HG02678 (cell line): ENCODE data around the gene DPYD.

Experiments used
- ATAC-seq: cut with Tn5 transposase; IDR thresholded peaks from one replicate; pipeline ENCODE4 v1.9.1; 2021; ENCODE audit warnings: mild to moderate bottlenecking, moderate library complexity; ENCODE audit not compliant: unreplicated experiment

The DPYD gene

DNA sequence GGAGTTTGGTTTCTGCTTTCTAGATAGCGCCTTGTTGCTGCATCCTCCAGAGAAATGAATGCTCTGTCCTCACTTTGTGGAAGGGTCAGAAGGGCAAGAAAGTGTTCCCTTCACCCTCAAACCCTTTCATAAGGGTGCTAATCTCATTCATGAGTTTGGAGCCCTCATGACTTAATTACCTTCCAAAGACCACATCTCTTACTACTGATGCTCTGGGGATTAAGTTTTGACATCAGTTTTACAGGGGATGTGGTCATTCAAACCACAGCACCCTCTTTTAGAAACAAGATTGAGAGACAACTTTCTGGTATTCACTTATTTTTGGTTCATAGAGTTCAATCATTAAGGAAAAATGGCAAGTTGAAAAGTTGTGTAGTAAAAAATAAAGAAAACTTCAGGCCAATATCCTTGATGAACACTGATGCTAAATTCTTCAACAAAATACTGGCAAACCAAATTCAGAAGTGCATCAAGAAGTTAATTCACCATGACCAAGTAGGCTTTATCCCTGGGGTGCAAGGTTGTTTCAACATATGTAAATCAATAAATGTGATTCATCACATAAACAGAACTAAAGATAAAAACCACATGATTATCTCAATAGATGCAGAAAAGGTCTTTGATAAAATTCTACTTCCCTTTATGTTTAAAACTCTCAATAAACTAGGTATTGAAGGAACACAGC lies 757.1 kb downstream of the DPYD start:
- peak; percentile 55 for ATAC-seq

DNA sequence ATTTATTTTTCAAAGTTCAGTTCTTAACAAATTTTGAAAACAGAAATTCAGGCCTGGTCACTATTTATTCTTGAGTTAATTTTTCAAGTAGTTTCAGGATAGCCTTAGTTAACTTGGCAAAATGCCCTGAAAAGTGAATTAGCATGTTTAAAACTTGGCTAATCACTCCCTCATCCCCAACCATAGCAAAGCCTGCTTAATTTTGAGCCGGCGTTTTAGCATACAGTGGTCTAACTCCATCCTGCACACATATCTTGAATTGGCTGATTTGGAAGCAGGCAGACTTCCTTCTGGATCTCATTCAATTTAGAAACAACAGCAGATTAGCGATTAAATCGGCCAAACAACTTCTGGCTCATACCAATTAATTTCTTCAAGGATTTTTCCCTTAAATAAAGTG lies 760.0 kb downstream of the DPYD start:
- ATAC-seq, result no peak

DNA sequence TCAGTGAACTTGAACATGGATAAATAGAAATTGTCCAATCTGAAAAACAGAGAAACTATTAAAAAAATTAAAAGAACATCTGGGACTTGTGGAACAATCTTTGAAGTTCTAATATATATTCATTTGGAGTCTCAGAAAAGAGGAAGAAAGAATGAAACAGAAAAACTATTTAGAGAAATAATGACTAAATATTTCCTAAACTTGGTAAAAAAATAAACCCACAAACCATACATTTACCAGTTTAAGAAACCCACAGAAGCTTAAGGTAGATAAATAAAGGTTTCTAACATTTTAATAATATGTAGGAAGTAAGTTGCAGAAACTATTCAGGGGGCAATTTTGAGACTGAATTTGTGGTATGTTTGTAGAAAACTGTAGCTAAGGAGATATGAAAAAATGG lies 761.5 kb downstream of the DPYD start:
- ATAC-seq, result peak; percentile 51

DNA sequence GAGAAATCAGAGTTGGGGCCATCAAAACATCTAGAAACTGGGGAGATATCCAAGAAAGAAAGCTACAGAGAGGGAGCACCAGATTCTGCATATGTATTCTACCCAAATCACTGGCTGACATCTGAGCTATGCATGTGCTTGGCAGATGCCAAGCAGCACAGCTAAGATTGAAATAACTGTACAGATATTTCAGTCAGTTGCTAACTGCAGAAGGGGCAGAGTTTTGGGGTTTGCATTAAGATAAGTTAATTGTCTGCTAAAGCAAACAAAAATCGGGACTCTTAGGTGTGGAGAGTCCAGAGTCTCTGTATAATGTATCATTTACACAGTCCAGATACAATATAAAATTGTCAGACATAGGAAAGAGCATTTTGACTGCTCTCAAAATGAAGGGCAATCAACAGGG lies 762.1 kb downstream of the DPYD start:
- ATAC-seq, result no peak

DNA sequence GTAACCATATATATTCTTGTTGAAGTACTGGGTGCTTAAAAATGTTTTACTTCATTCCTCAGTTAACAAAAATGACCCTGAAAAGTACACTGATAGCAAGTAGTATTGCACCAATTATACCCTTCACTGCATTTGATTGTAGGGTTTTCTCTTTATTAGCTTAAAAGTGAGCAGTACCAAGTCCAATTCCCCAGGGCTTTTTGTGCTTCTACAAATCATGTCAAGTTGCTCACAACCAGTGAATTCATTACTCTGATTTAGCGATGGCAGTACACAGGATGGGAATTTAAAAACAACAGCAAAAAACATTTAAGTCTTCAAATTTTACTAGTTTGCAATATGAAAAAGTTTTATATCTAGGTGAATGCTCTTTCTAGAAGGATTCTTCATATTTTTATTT lies 762.8 kb downstream of the DPYD start:
- no peak for ATAC-seq

DNA sequence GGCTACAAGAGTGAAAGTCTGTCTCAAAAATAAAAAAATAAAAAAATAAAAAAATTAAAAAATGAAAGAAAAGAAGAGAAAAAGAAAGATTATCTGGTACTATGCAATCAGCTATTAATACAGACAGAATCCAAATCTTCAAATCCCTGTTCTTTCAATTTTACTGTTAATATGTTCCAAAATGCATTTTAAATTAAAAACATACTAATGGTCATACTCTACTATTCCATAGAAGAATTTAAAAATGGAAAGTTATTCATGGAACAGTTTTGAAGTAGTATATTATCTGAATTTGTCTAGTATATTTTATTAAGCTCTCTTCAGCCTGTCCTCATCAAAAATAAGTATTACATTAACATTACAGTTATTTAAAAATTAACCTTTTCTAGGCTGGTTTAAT lies 769.2 kb downstream of the DPYD start:
- no peak for ATAC-seq

DNA sequence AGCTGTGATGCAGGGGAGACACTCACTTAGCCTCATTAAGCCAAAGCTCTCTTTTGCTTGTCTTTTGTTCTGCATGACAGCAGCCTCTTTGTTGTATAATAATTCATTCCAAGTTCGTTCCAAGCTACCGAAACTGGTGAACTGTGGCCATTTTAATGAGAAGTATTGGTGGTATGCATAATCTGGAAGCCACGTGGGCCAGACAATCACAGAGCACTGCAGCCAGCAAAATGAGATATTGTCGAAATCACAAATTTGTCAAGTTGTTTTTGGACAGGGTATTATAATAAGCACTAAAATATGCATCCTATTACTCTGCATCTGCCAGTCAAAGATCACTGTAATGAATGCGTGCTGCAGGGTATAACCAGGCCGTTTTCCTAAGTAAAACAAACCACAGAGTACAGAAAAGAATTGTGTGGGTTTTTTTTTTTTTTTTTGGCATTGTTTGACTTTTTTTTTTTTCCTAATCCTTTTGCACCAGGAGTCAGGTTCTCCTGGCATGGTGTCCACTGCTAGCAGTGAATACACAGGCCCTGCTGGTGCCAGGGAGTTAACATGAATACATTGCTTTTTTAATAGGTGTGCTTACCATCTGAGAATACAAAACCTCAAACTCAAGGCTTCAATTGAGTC lies 775.4 kb downstream of the DPYD start:
- ATAC-seq, result no peak

DNA sequence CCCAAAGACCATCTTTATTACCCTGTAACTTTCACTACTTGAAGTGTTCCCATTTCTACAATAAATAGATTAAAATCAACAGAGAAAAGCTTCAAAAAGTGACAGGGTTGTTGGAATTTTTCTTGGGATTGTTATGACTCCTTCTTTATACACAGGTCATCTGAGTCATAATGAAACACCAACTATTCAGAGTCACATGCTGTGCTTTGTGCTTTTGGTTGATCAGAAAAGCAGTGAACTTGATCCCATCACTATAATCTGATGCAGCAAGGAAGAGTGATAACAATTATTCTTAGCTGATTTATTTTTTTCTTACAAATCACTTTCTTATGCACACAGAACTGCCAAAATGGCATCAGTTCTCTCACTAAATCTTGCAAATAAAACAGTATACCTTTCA lies 776.3 kb downstream of the DPYD start:
- ATAC-seq, result no peak

DNA sequence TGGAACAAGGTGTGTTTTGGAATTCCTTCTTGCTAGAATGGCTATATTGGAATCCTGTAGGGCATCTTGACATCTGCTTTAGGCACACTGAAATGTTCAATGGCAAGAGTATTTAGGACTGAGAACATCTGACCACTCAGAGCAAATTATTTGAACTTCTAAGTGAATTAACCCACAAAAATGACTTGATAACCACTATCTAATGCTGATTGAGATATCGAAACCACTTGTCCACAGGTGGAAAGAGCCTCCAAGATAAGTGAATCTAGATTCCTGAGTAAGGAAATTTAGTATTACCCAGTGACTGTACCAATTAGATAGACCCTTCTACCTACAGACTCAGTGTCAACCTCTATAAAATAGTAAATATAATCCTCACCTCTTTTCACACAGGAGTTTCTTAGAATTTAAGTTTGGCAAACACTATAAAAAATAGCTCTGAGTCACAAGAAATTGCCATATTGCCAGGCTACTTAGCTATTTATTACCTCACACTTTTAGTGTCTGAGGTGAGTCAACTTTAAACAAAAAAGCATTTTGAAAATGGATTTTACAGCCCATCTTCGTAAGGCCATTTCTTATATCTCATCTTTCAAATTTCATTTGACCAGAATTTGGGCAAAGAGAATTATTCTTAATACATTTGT lies 777.5 kb downstream of the DPYD start:
- ATAC-seq, result no peak

DNA sequence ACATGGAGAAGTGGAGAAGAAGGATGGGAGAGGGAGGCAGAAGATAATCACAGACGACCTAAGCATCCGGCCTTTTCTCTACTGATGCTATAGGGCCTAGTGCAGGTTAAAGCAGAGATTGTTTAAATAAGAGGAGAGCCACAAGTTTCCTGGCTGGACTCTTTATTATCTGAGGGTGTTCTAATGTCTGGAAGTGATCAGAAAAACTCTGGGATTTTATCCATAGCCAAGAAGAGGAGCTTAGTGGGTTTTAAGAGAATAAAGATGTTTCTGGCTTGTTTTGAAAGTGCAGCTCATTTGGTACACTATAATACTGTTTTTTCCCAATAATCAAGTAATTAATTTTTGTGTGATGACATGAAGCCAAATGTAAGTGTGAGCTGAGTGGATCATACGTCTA lies 780.2 kb downstream of the DPYD start:
- no peak for ATAC-seq

DNA sequence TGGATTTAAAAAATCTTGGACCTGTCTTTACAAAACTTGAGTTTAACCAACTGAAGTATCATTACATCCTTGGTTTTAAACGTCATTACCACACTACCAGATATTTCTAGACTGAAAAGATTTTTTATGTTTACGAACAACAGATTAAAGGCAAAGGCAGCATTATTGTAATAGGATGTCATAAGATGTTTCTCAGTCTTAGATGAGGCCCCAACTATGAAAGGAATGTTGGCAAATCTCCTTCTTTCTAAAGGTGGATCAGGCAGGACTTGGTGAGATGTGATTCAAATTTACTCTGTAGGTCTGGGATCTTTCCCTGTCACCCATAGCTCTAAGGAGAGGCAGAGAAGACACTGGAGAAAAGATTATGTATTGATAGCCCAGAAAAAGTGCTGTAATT lies 781.3 kb downstream of the DPYD start:
- no peak for ATAC-seq

DNA sequence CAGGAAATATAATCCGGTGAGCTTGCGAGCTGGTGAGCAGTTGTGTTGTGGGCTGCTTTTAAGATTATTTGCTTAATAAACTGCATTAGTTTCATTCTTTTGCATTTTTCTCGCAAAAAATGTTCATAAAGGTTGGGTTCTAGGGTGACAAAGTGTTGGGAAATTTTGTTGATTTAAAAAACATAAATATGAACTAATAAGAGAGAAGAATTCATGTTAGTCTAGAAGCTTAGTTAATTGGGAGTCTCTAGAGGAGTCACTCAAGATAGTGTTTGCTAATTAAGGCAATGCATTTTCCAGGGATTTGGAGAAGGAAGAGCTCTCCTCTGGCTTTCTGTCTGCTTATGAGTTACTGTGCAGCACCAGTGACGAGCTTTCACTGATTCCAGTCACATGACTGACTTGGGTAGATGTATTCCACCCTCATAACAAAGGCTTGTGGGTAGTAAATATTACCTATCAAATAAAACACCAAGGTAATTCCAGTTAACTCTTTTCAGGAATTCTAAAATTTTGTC lies 782.3 kb downstream of the DPYD start:
- peak; percentile 37 for ATAC-seq

DNA sequence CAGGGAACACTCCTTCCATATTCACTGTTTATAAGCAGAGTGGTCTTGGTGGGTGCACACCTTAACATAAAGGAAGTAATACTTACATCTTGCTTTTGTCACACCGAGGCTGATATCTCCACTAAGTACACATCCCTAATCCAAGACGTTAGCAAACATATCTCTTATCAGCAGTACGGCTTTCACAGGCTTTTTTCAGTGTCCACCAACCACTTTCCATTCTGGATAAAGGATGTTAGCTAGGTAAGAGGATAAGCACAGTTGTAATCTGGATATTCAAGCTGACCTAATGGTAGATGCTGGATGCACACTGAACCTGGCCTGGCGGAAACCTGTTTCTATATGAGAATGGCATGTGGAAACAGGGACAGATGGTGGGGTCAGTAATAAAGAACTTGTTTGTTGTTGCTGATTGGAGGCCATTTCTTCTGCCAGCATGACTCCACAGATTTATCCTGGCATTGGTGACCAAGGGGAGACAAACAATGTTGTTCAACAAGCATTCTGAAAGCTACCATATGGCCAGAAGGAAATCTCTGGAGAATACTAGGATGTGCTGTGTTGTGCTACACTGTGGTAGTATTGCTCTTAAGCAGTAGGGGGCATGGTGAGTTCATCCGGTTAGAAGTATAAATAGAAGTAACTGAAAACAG lies 782.8 kb downstream of the DPYD start:
- ATAC-seq, result peak; percentile 98

DNA sequence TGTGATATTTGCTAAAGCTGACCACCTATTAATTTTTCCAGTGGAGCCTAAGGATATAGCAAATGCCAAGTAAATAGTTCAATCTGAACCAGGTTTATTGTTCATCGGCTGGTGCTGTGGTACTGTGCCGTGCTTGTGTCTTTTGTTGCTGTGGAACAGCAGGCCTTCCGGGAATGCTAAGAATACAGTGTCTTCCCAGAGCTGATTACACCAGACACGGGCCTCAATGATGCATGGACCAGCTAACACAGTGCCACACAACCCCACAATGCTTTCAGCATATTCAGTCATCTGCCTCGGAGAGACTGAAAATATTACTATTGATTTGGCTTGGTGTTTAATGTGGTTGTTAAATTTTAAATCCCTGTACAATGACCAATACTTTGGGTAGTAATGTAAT lies 783.8 kb downstream of the DPYD start:
- no peak for ATAC-seq

DNA sequence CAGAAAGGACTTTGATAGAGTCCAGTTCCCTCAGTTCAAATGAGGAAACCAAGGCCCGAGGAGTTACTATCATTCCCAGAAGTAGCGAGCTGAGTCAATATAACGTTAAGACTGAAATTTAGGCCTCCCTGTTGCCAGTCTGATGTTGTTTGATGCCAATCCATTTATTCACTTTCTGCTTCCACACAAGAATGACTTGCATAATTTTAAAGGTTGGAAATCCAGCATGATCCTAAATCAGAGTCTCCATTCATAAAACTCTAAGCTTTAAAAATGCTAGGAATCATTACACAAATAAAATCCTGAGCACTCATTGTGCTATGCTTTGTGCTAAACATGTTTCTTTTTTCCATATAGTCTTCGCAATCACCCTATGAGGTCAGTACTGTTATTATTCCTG lies 784.9 kb downstream of the DPYD start:
- ATAC-seq, result no peak

DNA sequence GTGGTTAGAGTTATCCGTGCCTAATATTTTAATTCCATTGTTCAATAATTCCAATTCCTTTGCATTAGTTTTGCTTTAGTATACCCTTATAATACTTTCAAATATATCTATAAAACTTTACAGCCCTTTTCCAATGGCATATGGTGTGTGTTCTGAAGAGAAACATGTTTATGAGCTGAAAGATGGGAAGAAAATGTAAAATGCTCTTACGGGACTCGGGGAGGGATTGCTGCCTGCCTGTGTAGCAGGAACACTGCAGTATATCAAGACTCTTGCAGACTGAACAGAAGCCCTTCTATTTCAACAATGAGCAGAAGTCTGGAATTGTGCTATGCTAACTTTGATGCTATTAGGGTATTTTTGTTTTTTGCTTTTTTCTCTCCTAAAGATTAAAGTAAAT lies 792.4 kb downstream of the DPYD start:
- ATAC-seq, result no peak

DNA sequence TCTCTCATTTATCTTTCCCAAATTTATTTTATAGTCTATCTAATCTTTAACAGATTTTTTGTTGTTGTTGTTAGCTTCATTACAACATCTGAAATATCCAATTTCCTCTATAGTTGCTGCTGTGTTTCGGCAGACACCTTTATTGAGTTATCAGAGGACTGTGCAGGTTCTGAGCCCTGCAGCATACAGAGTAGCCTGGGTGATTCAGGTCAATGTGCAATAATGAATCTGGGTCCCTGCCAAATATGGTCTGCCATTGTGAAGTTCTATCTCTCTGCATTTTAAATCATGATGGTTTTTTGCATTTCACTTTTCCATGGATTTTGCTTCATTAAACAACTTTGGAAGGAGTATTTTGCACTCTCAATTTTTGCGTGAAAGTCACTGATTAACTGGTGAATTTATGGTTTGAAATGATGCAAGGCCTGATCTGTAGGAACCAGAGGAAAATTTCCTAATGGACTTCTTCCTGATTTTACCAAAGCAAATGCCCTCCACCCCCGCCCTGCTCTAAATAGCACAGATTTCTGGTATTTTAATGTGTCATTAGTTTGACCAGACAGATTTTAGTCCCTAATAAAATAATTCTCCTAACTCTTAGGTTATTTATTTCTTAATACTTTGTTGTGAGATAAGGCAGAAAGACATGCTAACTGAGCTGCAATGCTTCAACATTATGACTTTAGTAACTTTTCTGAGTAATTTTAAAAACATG lies 797.0 kb downstream of the DPYD start:
- no peak for ATAC-seq

DNA sequence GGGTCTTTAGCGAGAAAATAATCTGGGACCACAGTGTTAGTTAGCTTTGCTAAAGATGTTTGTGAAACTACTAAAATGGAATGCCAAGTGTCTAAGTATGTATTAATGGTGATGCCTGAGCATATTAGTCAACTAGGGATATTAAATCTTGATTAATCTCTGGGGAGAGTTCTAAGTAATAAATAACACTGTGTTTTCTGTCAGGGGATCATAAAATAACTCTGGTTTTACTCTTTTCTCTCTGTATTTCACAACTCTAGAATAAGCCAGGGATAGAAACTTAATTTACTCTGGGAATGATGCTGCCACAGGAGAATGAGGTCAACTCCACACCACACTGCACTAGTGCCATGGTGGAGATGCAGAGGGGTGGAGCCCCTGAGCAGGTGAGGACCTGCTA lies 800.0 kb downstream of the DPYD start:
- ATAC-seq, result no peak

DNA sequence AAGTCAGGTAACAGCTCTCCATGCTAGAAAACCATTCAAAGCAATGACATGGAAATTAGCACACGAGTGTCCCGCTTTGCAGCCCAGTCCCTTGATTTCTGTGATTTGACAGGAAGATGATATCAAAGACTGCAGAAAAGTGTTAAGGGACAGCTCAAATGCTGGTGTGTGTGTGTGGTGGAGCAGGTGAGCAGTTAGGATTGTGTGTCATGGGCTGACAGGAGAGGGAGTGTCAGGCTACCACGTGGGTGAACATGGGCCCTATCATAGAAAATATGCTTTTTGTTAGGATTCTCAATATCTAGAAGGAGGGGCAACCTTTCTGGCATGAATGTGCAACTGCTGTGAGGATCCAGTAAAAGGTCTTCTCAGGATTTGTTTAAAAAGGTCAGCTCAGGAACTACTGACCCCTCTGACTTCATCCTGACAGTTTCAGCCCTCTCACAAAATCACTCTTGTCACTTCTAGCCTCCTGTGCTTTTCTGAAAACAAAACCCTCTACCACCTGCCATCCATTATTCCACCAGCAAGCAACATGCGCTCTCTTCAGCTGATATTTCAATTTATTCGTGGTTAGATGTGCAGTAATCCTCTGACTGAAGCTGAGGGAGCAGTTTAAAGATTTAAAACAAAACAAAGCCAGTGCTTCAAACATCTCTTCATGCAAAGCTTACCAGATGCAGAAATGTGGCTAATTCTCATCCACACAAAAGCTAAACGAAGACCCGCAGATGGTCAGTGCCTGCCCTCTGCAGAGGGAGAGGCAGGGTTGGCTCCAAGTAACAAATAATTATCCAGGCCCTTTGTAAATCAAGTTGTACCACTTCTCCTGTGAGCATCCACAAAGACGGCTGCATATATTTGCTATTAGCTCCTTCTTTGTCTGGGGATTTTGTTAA lies 801.3 kb downstream of the DPYD start:
- ATAC-seq, result no peak

DNA sequence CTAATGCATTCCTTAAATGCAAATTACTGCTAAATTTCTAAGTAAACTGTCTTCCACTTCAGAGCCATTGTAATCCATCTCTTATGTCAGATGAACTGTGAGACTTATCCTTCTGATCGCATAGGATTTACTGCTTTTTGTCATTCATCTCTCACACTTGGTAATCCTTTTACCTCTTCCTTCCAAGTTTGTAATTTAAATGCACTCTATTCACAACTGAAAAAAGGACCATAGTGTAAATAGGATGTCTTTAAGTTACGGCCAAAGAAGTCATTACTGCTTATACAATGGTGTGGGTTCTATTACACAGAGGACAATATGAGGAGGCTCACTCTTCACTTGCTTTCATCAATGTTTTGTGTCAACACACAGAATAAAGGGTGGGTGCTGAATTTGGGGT lies 806.0 kb downstream of the DPYD start:
- no peak for ATAC-seq
